ENCODE results near the gene MAP2K6.

MAP2K6 gene

DNA sequence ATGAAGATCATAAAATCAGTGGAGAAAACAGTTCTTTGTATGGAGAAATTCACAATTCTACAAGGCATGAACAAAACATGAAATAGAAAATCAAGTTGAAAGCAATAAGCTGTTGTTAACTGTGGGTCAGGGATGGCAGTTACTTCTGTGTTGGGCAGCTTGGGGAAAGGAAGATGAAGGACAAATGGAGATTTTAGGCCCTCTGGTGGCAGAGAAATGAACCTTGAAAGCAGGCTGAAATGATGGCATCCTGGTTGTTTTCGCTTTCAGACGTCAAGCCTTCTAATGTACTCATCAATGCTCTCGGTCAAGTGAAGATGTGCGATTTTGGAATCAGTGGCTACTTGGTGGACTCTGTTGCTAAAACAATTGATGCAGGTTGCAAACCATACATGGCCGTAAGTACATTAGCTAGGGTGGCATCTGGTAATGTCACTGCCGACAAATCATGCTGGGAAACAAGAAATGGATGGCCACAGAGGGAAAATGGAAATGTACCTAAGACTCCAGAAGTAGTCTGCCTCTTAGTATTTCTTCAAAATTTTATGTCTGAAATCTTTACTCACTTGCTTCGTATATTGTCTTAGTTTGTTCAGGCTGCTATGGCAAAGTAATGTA lies 108.9 kb downstream of the MAP2K6 start:
- Histone ChIP-seq H4K20me1 (ENCODE audit: insufficient read depth, low read length, poor library complexity, severe bottlenecking) (no peaks in the 10 kb centered on the region), H3K4me1 (ENCODE audit: insufficient read depth, low read length, poor library complexity, severe bottlenecking) (no peaks in the 10 kb centered on the region), H3K4me2 (ENCODE audit: low read depth, low read length, poor library complexity, severe bottlenecking) (no peak overlapping the region), H3K9ac (ENCODE audit: low read depth, low read length, poor library complexity, severe bottlenecking) (no peak overlapping the region), H3F3A (ENCODE audit: low read depth) (no peaks in the 10 kb centered on the region), H2AFZ (ENCODE audit: low read length) (no peak overlapping the region), H3K79me2 (ENCODE audit: insufficient read depth, low read length) (no peaks in the 10 kb centered on the region), H3K36me3 (ENCODE audit: insufficient read depth, low read length) (peaks cover 74% of the 10 kb centered on the region; the same call in 1 of the 2 replicates), H3K27me3 (ENCODE audit: insufficient read depth, low read length, poor library complexity, severe bottlenecking) (no peaks in the 10 kb centered on the region), H3K4me3 (ENCODE audit: low read length, poor library complexity, severe bottlenecking) (no peak overlapping the region), H3K9me3 (ENCODE audit: insufficient read depth, low read depth, low read length) (no peaks in the 10 kb centered on the region), H3K9me2 (replicated peaks; ENCODE audit: low read depth, low read length) (no peaks in the 10 kb centered on the region)
- TF ChIP-seq, protein P1, sequence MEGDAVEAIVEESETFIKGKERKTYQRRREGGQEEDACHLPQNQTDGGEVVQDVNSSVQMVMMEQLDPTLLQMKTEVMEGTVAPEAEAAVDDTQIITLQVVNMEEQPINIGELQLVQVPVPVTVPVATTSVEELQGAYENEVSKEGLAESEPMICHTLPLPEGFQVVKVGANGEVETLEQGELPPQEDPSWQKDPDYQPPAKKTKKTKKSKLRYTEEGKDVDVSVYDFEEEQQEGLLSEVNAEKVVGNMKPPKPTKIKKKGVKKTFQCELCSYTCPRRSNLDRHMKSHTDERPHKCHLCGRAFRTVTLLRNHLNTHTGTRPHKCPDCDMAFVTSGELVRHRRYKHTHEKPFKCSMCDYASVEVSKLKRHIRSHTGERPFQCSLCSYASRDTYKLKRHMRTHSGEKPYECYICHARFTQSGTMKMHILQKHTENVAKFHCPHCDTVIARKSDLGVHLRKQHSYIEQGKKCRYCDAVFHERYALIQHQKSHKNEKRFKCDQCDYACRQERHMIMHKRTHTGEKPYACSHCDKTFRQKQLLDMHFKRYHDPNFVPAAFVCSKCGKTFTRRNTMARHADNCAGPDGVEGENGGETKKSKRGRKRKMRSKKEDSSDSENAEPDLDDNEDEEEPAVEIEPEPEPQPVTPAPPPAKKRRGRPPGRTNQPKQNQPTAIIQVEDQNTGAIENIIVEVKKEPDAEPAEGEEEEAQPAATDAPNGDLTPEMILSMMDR (conservative IDR thresholded peaks at IDR 0.05; ENCODE audit: low read length) = peak; percentile 76
- TF ChIP-seq EZH2phosphoT487 (IDR thresholded peaks at IDR 0.05; ENCODE audit: borderline replicate concordance) = no peak

DNA sequence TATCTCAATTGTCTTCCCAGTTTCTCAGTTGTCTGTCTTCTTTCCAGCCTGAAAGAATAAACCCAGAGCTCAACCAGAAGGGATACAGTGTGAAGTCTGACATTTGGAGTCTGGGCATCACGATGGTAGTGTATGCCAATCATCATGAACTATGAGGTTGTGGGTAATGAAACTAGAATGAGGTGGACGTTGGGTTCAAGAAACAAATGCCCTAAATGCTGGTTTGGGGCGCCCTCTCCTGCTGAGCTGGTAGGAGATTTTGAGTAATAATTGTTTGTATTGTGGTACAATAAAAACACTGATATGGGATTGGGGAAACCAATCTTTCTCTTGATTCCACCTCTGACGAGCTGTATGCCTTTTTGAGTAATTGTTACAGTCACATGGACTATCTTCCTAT lies 110.4 kb downstream of the MAP2K6 start:
- Histone ChIP-seq H3K9me3 (ENCODE audit: insufficient read depth, low read depth, low read length) (no peaks in the 10 kb centered on the region), H3K4me1 (ENCODE audit: insufficient read depth, low read length, poor library complexity, severe bottlenecking) (no peaks in the 10 kb centered on the region), H3K4me3 (ENCODE audit: low read length, poor library complexity, severe bottlenecking) (no peak overlapping the region), H3K4me2 (ENCODE audit: low read depth, low read length, poor library complexity, severe bottlenecking) (no peak overlapping the region), H3F3A (ENCODE audit: low read depth) (no peaks in the 10 kb centered on the region), H3K9ac (ENCODE audit: low read depth, low read length, poor library complexity, severe bottlenecking) (no peak overlapping the region), H3K9me2 (replicated peaks; ENCODE audit: low read depth, low read length) (no peaks in the 10 kb centered on the region), H2AFZ (ENCODE audit: low read length) (no peak overlapping the region), H3K79me2 (ENCODE audit: insufficient read depth, low read length) (no peaks in the 10 kb centered on the region), H3K36me3 (ENCODE audit: insufficient read depth, low read length) (peaks cover 61% of the 10 kb centered on the region; the same call in 1 of the 2 replicates), H3K27me3 (ENCODE audit: insufficient read depth, low read length, poor library complexity, severe bottlenecking) (no peaks in the 10 kb centered on the region), H4K20me1 (ENCODE audit: insufficient read depth, low read length, poor library complexity, severe bottlenecking) (no peaks in the 10 kb centered on the region)
- TF ChIP-seq, protein P1 (conservative IDR thresholded peaks at IDR 0.05; ENCODE audit: low read length) = no peak; the same call in 1 of the 2 replicates
- TF ChIP-seq EZH2phosphoT487 (IDR thresholded peaks at IDR 0.05; ENCODE audit: borderline replicate concordance) = no peak

DNA sequence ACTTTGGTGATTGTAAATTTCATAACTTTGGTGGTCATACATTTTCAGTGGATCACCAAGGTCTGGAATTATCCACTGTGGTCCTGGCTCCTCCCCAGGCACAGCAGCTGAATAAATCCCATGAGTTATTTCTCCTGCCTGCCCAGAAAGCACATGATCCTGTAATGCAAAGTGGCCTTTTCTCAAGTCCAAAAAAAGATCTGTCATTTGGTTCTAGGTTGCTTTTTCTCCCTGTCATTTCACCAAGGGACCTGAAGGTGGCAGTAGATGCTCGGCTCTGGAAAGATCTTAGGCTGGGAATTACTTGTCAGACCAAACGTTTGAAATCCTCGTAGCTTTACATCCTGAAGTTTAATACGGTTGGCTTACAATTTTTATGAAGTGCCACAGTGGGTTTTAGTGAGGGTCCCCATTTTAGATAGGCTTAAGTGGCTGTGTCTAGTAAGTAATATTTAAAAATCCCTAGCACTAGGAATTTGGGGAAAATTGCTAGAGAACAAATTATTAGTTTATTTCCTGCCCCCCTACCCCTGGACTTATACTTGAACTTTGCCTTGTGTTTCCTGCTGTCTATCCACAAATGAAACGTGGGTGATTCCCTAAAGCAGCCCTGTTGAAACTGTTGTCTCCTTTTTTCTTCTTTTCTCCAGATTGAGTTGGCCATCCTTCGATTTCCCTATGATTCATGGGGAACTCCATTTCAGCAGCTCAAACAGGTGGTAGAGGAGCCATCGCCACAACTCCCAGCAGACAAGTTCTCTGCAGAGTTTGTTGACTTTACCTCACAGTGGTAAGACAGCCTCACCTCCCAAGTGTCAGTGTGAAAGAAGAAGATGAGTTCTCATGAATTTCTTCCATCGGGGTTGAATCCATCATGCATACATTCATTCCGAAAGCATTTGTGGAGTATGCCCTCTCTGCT lies 111.7 kb downstream of the MAP2K6 start:
- Histone ChIP-seq H3K9ac (ENCODE audit: low read depth, low read length, poor library complexity, severe bottlenecking) (no peak overlapping the region), H3K79me2 (ENCODE audit: insufficient read depth, low read length) (no peaks in the 10 kb centered on the region), H3K27me3 (ENCODE audit: insufficient read depth, low read length, poor library complexity, severe bottlenecking) (no peaks in the 10 kb centered on the region), H3K4me2 (ENCODE audit: low read depth, low read length, poor library complexity, severe bottlenecking) (no peak overlapping the region), H3K9me2 (replicated peaks; ENCODE audit: low read depth, low read length) (no peaks in the 10 kb centered on the region), H3K4me3 (ENCODE audit: low read length, poor library complexity, severe bottlenecking) (no peak overlapping the region), H4K20me1 (ENCODE audit: insufficient read depth, low read length, poor library complexity, severe bottlenecking) (no peaks in the 10 kb centered on the region), H2AFZ (ENCODE audit: low read length) (no peak overlapping the region), H3F3A (ENCODE audit: low read depth) (no peaks in the 10 kb centered on the region), H3K36me3 (ENCODE audit: insufficient read depth, low read length) (peaks cover 48% of the 10 kb centered on the region; the same call in 1 of the 2 replicates), H3K9me3 (ENCODE audit: insufficient read depth, low read depth, low read length) (no peaks in the 10 kb centered on the region), H3K4me1 (ENCODE audit: insufficient read depth, low read length, poor library complexity, severe bottlenecking) (no peaks in the 10 kb centered on the region)
- TF ChIP-seq EZH2phosphoT487 (IDR thresholded peaks at IDR 0.05; ENCODE audit: borderline replicate concordance) = no peak
- TF ChIP-seq, protein P1 (conservative IDR thresholded peaks at IDR 0.05; ENCODE audit: low read length) = peak; percentile 95
